ENCODE data around the gene GAD1. TPM values are rescaled to one million over a fixed set of nuclear protein-coding genes. Genes with fewer than 3 reads are reported as not detected.
A peak's percentile ranks its signal among the peaks of the same experiment; 100 is the strongest.

Gene GAD1
- total and polyA plus RNA-seq, 4 donors, result 0.08 to 1.4 (median 0.51) TPM

DNA sequence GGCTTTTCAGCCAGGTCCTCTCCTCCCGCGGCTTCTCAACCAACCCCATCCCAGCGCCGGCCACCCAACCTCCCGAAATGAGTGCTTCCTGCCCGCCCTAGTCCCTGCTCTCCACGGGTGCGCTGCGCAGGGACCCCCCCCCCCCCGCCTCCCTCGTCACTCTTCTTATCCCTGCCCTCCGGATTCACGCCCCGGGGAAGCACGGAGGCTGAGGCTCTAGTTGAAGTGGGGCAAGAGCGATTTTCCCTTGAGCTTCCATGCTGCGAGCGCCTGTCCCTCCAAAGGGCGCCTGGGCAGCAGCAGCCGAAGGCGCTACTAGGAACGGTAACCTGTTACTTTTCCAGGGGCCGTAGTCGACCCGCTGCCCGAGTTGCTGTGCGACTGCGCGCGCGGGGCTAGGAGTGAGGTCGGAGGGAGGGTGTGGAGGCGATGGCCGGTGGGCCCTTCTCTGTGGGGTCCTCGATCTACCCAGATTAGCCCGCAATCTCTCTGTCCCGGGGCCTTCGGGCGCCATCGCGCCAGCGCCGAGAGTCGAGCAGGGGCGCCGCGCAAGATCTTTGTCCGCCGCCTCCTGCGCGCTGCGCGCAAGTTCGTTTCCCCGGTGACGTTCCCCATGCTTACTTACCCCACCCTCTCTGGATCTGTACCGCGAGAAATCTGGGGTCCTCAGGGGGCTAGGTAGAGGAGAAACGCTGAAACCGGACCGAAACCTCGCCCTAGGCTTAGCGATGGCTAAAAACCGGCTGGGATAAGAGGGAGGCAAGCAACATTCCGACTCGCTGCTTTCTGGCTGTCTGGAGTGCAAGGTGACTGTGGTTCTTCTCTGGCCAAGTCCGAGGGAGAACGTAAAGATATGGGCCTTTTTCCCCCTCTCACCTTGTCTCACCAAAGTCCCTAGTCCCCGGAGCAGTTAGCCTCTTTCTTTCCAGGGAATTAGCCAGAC, 677 bp downstream of the GAD1 start:
- 1% methylated on average over 55 to 69 of the region's 69 CpGs for WGBS, 2 donors
- peaks cover 0 to 3% (median 0%) of the 10 kb centered on the region in 4 donors for H3K9me3 ChIP-seq (ENCODE audit: control insufficient read depth in 4 of 4, insufficient read depth in 3 of 4, low read length in 3 of 4)
- no peaks in the 10 kb centered on the region for H3K36me3 ChIP-seq (ENCODE audit: control insufficient read depth in 4 of 4, insufficient read depth in 4 of 4, low read length in 4 of 4)
- no peak overlapping the region for H3K27ac ChIP-seq (ENCODE audit: low read depth in 1 of 2, low read length in 1 of 2)
- H3K9ac ChIP-seq (ENCODE audit: insufficient read depth in 1 of 2, low read length in 2 of 2), result no peak overlapping the region
- peak overlapping the region; percentile 29 for H3K4me3 ChIP-seq
- ATAC-seq (ENCODE audit: insufficient read depth, low FRiP score) (no peak), DNase-seq (peak in 1 of 3 donors; percentile 15)
- TF ChIP-seq, protein P1, sequence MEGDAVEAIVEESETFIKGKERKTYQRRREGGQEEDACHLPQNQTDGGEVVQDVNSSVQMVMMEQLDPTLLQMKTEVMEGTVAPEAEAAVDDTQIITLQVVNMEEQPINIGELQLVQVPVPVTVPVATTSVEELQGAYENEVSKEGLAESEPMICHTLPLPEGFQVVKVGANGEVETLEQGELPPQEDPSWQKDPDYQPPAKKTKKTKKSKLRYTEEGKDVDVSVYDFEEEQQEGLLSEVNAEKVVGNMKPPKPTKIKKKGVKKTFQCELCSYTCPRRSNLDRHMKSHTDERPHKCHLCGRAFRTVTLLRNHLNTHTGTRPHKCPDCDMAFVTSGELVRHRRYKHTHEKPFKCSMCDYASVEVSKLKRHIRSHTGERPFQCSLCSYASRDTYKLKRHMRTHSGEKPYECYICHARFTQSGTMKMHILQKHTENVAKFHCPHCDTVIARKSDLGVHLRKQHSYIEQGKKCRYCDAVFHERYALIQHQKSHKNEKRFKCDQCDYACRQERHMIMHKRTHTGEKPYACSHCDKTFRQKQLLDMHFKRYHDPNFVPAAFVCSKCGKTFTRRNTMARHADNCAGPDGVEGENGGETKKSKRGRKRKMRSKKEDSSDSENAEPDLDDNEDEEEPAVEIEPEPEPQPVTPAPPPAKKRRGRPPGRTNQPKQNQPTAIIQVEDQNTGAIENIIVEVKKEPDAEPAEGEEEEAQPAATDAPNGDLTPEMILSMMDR (IDR thresholded peaks at IDR 0.05; ENCODE audit: control extremely low read depth, extremely low read depth), result no peak
- peaks cover 8 to 96% (median 85%) of the 10 kb centered on the region in 3 donors for H3K27me3 ChIP-seq (ENCODE audit: control insufficient read depth in 3 of 3, insufficient read depth in 3 of 3, low read length in 2 of 3)
- H3K4me1 ChIP-seq (ENCODE audit: control insufficient read depth in 5 of 5, insufficient read depth in 5 of 5, low read length in 5 of 5), result peaks cover 0 to 41% (median 20%) of the 10 kb centered on the region in 5 donors

DNA sequence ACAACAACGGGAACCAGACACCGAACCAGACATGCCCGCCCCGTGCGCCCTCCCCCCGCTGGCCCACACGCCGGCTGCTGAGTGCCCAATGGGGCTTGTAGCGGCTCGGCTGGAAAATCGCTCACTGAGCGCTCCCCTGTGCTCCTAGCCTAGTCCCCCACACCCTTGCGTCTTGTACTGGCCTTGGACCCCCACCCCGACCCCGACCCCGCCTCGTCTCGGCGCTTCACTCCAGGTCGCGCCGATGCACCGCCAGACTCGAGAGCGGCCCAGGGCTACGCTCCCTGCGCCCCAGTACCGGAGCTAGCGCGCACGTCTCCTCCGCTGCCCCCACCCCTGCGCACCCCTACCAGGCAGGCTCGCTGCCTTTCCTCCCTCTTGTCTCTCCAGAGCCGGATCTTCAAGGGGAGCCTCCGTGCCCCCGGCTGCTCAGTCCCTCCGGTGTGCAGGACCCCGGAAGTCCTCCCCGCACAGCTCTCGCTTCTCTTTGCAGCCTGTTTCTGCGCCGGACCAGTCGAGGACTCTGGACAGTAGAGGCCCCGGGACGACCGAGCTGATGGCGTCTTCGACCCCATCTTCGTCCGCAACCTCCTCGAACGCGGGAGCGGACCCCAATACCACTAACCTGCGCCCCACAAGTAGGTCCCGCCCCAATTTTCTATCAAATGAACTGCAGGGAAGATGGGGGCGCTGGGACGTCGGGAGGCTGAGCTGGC, 1.5 kb downstream of the GAD1 start:
- DNase-seq (peak in 1 of 3 donors; percentile 32), ATAC-seq (ENCODE audit: insufficient read depth, low FRiP score) (no peak)
- TF ChIP-seq, protein P1 (IDR thresholded peaks at IDR 0.05; ENCODE audit: control extremely low read depth, extremely low read depth), result no peak
- WGBS, 2 donors, result 2 to 3% methylated on average over 60 of the region's 60 CpGs
- Histone ChIP-seq H3K27me3 (ENCODE audit: control insufficient read depth in 3 of 3, insufficient read depth in 3 of 3, low read length in 2 of 3) (peaks cover 8 to 99% (median 86%) of the 10 kb centered on the region in 3 donors), H3K9me3 (ENCODE audit: control insufficient read depth in 4 of 4, insufficient read depth in 3 of 4, low read length in 3 of 4) (peaks cover 0 to 3% (median 0%) of the 10 kb centered on the region in 4 donors), H3K4me1 (ENCODE audit: control insufficient read depth in 5 of 5, insufficient read depth in 5 of 5, low read length in 5 of 5) (peaks cover 0 to 46% (median 24%) of the 10 kb centered on the region in 5 donors), H3K36me3 (ENCODE audit: control insufficient read depth in 4 of 4, insufficient read depth in 4 of 4, low read length in 4 of 4) (no peaks in the 10 kb centered on the region), H3K27ac (ENCODE audit: low read depth in 1 of 2, low read length in 1 of 2) (no peak overlapping the region), H3K4me3 (no peak overlapping the region), H3K9ac (ENCODE audit: insufficient read depth in 1 of 2, low read length in 2 of 2) (no peak overlapping the region)

DNA sequence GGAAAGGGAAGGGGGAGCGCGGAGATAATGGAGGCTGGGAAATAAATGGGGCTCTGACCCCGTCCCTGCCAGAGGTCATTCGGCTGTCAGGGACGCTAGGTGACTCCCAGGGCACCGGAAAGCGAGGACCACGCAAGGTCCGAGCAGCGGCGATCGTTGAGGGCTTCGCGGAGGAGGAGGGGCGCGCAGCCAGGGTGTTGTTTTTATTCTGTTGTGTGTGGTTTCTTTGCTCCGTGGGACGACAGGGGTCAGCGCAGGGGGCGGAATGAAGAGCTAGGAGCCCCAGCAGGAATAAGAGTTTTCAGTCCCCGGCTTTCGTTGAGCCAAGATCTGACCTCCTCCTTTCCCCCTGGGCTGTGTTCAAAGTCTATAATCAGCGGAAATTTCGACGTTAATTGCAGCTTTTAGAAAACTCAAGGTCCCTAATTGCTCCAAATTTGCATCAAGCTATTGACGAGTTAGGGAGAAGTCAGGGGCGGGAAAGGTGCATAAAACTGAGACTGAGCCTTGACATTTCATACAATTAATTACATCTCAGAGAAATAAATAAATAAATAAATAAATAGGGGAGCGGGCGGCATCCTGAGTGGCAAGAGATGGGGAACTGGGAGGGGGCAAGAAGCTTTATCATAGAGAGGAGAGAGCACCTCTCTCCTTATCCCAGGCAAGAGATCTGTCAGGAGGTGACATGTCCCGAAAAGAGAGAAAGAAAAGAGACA, 2.2 kb downstream of the GAD1 start:
- no peak overlapping the region for H3K9ac ChIP-seq (ENCODE audit: insufficient read depth in 1 of 2, low read length in 2 of 2)
- 5 to 9% methylated on average over 26 to 30 of the region's 30 CpGs for WGBS, 2 donors
- H3K9me3 ChIP-seq (ENCODE audit: control insufficient read depth in 4 of 4, insufficient read depth in 3 of 4, low read length in 3 of 4), result peaks cover 0 to 3% (median 0%) of the 10 kb centered on the region in 4 donors
- H3K4me3 ChIP-seq, result no peak overlapping the region
- DNase-seq (no peak), ATAC-seq (ENCODE audit: insufficient read depth, low FRiP score) (no peak)
- H3K27ac ChIP-seq (ENCODE audit: low read depth in 1 of 2, low read length in 1 of 2), result no peak overlapping the region
- peaks cover 8 to 97% (median 80%) of the 10 kb centered on the region in 3 donors for H3K27me3 ChIP-seq (ENCODE audit: control insufficient read depth in 3 of 3, insufficient read depth in 3 of 3, low read length in 2 of 3)
- H3K4me1 ChIP-seq (ENCODE audit: control insufficient read depth in 5 of 5, insufficient read depth in 5 of 5, low read length in 5 of 5), result peaks cover 0 to 51% (median 24%) of the 10 kb centered on the region in 5 donors
- no peaks in the 10 kb centered on the region for H3K36me3 ChIP-seq (ENCODE audit: control insufficient read depth in 4 of 4, insufficient read depth in 4 of 4, low read length in 4 of 4)
- TF ChIP-seq, protein P1 (IDR thresholded peaks at IDR 0.05; ENCODE audit: control extremely low read depth, extremely low read depth), result no peak
